GM18868 (cell line): ENCODE measurements around the gene ABCA2.
"Not testable (repeated sequence)": the region's sequence is repeated elsewhere in the genome, so short reads cannot be mapped to it uniquely, and the experiment has no call there.

ENCODE experiments used
- ATAC-seq: cut with Tn5 transposase; IDR thresholded peaks from one replicate; pipeline ENCODE4 v1.9.1; 2021; ENCODE audit warnings: mild to moderate bottlenecking, moderate library complexity; ENCODE audit not compliant: unreplicated experiment

The ABCA2 gene

DNA sequence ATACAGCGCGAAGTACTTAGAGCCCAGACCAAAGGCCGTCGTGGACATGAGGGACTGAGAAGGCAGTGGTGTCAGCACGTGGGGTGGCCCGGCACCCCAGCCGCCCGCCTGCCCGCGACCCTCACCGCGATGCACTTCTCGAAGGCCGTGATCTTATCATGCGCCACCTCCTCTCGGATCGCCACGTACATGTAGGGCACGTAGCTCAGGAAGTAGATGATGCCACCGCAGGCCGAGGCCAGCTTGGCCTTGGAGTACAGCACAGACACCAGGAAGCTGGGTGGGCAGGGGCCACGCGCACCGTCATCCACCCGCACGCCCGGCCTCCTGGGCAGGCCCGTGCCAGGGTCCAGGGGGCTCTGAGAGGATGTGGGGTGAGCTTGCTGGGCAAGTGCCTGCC is 11.0 kb downstream of the ABCA2 start:
- ATAC-seq, result no peak

DNA sequence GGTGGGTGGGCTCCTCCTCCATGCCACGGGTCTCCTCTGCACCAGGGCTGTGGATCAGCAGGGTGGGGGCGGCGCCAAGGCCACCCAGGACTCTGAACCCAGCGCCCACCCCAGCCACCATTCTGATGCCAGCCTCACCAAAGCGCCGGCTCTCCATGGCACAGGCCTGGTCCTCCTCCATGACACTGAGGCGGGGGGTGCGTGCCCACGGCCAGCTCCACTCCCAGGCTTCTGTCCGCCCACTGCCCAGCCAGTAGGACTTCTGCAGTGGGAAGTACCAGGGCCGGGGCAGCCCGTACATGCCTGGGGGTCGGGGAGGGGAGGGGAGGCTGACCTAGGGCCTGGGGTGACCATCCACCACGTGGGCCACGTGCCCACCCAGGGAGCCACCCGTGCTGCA is 11.6 kb downstream of the ABCA2 start:
- no peak for ATAC-seq

DNA sequence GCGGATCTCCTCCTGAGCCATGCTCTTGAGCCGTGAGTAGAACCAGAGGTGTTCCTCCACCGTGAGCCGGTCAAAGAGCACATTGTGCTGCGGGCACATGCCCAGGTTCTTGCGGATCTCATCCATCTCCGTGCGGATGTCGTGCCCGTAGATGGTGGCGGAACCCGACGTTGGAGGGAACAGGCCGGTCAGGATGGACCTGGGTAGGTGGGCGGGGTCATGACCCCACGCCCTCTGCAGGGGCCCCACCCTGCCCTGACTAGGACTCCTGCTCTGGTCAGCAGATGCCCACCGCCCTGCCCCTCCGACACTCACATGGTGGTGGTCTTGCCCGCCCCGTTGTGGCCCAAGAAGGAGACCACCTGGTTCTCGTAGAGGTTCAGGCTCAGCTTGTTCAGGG is 12.1 kb downstream of the ABCA2 start:
- no peak for ATAC-seq

DNA sequence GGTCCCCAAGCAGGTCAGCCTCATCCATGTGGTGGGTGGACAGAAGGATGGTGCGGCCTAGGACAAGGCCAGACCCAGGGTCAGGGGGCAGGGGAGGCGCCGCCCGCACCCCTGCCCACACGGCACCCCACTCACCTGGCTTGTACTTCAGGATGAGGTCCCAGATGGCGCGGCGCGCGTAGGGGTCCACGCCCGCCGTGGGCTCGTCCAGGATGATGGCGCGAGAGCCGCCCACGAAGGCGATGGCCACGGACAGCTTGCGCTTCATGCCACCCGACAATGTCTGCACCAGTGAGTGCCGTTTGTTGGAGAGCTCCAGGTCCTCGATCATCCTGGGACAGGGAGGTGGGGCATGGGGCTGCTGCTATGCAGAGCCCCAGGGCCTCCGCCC is 12.5 kb downstream of the ABCA2 start:
- no peak for ATAC-seq

DNA sequence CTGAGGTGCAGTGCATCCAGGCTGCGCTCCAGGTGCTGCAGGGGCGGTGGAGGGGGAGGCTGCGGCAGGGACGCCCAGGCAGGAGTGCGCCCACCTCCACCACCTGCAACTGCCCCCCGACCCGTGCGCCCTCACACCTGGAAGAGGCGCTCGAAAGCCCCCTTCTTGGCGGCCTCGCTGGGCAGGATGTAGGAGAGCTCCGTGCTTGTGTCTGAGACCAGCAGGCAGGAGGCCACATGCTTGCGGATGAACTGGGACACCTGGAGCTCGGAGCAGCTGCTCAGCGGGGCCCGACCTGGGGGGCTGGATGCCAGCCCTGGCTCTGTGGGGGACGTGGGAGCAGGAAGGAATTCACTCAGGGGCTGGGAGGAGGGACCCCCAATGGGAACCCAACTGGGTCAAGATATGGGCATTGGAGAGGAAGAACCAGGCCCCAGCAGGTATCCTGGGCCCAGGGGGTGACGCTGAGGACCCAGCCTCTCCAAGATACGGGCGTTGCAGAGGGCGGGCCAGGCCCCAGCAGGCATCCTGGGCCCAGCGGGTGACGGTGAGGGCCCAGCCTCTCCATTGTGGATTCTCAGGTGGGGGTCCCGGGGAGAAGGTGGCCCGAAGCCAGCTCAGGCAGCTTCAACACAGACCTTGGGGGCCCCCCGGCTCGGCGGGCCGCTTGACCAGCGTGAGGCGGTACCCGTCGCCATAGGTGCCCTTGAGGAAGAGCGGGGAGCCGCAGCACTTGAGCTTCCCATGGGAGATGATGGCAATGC is 13.1 kb downstream of the ABCA2 start:
- no peak for ATAC-seq

DNA sequence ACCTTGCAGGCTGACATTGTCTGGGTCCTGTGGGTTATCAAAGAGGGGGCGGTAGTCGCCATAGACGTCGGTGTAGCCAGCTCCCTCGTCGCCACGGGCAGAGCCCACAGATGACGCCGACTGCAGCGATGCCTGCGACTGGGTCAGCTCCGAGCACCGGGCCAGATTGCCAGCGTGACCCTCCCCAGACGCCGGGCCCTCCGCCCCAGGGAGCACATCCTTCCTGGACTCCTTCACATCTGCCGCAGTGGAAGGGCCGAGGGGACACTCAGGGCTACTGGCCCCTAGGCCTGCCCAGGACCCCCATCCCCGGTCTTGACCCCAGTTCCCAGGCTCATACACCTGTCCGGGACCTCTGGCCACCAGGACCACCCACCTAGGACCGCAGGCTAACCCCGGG is 13.9 kb downstream of the ABCA2 start:
- no peak for ATAC-seq

DNA sequence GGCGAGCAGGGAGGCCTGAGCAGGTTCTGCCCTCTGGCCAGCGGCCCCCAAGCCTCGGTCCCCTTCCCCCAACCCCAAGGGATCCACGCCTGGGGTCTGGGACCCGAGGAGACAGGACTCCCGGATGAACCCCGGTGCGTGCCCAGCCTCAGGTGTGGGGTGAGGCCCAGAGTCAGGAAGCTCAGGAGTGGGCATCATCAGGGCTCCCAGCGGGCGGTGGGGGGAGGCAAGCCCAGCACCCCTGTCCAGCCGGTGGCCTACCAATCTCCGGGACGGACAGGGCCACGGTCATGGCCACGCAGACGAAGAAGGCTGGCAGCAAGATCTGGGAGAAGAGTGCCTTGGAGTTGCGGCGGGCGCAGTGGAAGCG is 14.5 kb downstream of the ABCA2 start:
- ATAC-seq, result no peak

DNA sequence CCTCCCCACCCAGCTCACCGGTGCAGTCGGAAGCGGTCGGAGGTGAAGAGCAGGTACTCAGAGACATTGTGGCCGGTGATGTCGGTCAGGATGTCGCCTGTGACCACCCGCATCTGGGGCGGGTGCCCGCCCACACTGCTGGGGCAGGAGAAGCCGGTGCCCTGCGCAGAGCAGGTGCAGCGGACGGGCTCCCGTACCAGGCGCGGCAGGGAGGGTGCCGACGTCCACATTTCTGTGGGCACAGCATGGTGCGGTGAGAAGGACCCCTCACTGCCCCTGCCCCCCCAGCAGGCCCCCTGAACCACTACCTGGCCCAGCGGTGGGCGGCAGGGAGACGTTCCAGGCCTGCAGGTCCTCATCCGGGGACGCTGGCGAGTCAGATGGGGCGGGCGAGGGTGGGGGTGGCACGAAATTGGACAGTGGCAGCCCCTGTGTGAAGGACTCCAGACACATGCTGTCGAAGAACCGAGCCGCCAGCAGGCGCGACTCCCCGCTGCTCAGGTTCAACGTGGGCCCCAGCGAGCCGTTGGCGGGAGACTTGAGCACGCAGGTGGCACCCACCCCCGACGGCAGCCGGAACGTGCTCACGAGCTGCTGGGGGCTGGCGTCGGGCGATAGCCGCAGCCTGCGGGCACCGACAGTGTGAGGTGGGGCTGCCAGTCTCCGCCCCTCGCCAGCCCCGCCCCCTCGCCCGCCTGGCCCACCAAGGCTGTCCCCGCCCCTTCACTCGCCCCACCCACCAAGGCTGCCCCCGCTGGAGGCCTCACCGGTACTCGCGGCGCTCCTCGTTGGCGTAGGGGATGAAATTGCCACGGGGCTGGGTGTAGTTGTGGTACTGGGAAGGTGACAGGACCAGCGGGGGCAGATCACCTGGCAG is 15.1 kb downstream of the ABCA2 start:
- no peak for ATAC-seq

DNA sequence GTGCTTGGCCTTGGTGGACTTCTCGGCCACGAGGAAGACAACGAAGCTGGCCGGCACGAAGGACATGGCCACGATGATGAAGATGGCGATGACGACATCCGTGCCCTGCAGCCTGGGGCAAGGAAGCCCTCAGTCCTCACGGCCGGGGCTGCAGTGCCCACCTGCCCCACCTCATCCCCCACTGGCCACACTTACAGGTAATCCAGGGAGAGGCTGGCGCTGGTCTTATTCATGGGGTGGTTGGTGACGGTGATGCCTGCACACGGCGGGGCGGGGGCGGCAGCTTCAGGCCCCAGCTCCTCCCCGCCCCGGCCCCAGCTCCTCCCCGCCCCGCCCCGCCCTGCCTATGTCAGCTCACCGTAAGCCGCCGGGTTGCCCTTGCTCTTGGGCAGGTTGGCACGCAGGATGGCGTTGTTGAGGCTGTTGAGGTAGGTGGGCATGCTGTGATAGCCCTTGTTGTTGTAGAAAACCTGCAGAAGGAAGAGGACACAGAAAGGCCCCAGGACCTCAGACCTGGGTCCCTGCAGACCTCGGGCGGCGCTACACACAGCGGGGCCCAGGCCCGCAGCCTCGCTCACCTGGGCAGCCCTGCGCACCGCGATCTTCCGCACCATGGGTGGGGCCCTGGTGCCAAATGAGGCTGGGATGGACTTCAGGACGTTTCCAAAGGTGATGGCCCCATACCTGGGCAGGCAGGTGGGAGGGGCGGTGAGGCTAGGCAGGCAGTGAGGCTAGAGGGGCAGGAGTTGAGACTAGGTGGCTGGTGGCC is 15.9 kb downstream of the ABCA2 start:
- no peak for ATAC-seq

DNA sequence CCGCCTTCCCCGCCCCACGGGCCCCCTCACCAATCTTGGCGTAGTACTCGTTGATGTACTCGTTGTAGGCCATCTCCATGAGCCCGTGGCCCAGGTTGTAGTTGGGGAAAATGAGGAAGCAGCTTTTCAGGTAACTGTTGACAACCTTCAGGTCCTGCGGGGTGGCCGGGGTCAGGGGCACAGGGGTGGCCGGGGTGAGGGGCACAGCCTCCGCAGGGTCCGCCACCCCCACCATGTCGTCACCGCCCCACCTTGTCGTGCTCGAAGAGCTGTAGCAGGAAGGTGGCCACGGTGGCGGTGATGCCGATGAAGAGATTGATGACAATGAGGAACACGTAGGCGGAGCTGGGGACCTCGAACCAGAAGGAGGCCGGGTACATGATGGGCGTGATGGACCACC is 16.9 kb downstream of the ABCA2 start:
- ATAC-seq, result no peak

DNA sequence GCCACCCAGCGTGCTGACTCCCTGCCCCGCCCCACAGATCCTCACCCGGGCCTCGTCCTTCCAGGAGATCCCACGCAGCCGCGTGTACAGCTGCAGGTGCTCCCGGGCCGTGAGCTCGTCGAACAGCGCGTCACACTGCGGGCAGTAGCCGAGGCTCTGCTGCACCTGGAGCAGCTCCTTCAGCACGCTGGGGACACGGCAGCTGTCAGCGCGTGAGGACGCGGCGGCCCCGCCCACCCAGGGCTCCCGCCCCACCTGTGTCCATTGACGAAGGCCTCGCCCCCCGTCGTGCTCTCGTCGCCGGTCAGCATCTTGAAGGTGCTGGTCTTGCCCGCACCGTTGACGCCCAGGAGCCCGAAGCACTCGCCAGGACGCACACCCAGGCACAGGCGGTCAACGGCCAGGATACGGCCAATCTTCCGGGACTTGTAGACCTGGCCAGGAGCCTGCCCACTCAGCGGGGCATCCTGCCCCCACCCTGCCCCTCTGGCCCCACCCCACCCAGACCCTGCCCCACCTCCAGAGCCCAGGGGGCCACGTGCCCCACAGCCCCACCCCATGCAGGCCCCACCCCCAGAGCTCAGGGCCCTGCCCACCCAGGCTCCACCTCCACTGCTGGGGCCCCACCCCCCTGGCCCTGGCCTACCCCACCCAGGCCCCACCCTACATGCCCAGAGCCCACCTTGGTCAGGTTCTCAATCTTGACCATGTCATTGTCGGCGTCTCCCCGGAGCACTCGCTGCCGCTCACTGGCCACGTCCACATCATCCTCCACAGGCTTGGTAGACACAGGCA is 17.9 kb downstream of the ABCA2 start:
- ATAC-seq, result no peak

DNA sequence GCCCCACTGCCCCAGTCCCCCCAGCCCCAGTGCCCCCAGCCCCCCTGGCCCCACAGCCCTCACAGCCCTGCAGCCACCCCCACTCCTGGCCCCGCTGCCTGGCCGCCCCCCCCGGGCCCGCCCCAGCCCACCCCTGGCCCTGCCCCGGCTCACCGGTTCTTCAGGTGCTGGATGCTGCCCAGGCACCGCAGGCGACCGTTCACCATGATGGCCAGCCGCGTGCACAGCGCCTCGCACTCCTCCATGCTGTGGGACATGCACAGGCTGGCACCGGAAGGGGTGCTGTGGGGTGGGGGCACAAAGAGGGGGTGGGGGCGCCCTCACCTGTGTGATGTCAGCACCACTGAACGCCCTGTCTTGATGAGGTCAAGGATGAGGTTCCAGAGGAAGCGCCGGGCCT is 18.8 kb downstream of the ABCA2 start:
- ATAC-seq, result no peak

DNA sequence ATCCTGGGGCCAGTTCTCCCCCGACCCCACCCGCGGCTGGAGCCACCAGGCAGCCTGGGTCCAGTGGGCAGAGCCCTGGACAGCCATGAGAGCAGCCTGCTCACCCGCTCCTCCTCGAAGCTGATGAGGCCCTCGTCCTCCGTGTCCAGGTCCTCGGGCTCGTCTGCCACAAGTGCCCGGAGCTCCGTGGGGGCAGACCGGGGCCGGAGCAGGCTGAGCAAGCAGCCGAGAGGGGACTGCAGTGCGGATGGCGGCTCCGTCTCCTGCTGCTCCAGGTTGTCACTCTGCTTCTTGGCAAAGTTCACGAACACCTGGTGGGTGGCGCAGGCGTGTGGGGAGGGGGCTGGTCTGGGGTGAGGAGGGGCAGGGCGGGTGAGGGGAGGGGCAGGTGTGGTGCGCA is 19.7 kb downstream of the ABCA2 start:
- ATAC-seq, result no peak

DNA sequence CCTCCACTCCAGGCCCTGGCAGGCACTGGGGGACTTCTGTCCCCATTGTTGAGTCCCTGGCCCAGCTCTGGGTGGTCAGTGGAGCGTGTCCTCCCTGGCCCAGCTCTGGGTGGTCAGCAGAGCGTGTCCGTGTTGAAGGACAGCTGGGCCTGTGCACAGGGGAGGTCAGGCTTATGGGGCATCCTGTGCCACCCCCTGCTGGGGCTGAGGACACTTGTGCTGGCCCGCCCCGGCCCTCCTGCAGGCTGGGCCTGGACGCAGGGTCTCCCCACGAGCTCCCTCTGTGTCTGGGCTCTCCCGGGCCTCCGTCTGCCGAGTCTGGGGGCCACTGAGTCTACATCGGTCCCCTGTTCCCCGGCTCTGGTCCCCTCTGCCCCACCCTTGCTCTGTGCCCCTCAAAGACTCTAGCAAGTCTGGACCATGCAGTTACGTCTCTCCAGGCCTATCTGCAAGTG is 20.2 kb downstream of the ABCA2 start:
- ATAC-seq, result no peak

DNA sequence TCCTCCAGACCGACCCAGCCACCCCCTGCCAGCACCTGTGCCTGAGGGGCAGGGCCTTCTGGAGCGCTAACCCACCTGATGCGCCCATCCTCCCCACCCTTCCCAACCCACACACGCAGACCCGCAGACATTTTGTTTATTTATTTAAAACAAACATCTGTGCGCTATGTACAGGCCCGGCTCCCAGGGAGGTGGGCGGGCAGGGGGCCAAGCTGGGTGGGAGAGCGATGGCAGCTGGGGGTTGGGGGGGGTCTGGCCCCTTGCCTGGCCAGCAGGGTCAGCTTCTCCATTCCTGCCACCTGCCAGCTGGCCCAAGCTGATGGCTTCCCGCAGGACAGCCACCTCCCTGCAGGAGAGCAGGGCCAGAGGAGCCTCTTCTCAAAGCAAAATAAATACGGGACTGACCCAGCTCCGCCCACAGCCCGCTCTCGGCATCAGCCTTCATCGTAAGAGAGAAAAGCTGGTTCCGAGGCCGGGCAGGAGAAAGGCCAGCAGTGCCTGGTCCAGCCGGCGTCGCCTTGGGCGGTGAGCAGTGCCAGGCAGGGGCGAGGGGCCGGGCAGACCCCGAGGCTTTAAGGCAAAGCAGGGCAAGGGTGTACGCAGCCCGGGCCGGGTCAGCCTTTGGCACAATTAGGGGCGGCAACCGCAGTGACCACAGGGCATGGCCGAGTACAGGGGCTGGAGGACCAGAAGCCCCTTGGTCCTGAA is 20.8 kb downstream of the ABCA2 start:
- no peak for ATAC-seq

DNA sequence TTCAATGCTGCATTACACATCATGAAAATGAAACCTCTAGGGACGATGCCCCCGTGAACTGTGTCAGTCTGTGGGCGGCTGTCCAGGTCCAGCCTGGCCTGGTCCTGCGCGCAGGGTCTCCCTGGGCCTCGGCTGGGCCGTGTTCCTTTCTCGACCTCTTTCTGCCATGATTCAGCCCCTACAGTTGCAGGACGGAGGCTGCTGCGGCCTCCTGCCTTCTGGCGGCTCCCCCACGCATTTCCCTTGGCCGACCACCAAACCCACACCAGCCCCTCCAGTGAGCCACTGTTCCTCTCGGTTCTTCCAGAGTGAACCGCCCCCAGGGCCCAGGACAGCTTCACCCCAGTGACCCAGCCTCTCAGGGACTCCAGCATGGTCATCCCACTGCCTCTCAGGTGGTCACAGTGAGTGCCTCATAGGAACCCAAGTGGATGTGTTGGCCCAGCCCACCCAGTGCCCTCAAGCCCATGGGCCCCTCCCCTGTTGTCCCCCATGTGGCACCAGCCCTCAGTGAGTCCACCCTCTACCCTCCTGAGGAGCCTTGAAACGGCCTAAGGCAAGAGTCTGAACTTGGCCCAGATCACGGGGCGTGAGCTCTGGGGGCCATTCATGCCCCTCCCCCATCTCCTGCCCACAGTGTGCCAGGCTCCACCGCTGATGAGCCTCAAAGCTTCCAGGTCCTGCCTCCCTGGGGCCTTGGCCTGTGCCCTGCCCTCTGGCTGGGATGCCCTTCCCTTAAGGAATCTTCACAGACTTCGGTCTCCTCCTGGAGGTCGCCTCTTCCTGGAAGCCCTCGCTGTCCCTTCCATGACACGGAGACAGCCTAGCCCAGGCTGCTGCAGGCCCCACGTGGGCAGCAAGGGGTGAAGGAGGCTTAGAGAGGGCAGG is 21.7 kb downstream of the ABCA2 start:
- no peak for ATAC-seq

DNA sequence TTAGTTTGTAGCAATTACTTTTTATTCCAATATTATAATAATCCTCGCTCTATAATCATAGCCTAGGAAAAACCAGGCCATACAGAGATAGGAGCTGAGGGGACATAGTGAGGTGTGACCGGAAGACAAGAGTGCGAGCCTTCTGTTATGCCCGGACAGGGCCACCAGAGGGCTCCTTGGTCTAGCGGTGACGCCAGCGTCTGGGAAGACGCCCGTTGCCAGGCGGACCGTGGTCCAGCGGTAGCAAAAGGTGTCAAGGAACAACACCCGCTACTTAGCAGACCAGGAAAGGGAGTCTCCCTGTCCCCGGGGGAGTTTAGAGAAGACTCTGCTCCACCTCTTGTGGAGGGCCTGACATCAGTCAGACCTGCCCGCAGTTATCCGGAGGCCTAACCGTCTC is 23.8 kb downstream of the ABCA2 start:
- ATAC-seq, result not testable (repeated sequence)

DNA sequence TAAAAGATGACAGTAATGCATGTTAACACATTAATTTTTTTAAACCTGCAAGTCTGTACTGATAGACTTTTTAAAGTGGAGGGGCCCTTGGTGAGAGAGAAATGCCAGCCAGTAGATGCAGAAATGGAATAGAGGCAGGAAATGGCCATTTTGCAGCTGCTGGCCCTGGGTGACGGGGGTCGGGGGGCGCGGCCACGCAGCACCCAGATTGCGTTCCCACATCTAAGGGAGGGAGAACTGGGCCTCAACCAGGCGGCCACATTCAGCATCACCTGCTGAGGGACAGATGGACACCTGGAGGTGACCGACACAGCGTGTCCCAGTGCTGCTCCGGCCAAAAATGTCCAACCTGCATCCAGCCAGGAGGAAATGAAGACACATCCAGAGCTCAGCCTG is 25.4 kb downstream of the ABCA2 start:
- ATAC-seq, result no peak
